IPS-11a (cell line): ENCODE data around the gene KCNE2.
"Not testable (repeated sequence)": the region's sequence is repeated elsewhere in the genome, so short reads cannot be mapped to it uniquely, and the experiment has no call there.

Experiments
- H3K4me3 ChIP-seq: one replicate; pipeline ENCODE4 v1.5.1; 2013; ENCODE audit warnings: low read depth, low read length, control low read depth

The KCNE2 gene

GRCh38 chr21:34352556-34352955 is 11.2 kb upstream of the KCNE2 start:
- no peak overlapping the region for H3K4me3 ChIP-seq

GRCh38 chr21:34353182-34353581 is 10.6 kb upstream of the KCNE2 start:
- no peak overlapping the region for H3K4me3 ChIP-seq

- H3K4me3 ChIP-seq = no peak overlapping the region
These were observed 9.0 kb upstream of the KCNE2 start for GRCh38 chr21:34354836-34355235.

- no peak overlapping the region for H3K4me3 ChIP-seq
These were observed 8.2 kb upstream of the KCNE2 start for GRCh38 chr21:34355570-34355969.

- no peak overlapping the region for H3K4me3 ChIP-seq
These were observed 5.9 kb upstream of the KCNE2 start for GRCh38 chr21:34357889-34358288.

GRCh38 chr21:34358866-34359265 is 4.9 kb upstream of the KCNE2 start:
- H3K4me3 ChIP-seq = no peak overlapping the region

- H3K4me3 ChIP-seq = no peak overlapping the region
These were observed 3.1 kb upstream of the KCNE2 start for GRCh38 chr21:34360488-34361241.

- no peak overlapping the region for H3K4me3 ChIP-seq
These were observed 1.7 kb upstream of the KCNE2 start for GRCh38 chr21:34362136-34362444.

GRCh38 chr21:34362670-34363069 is 1.1 kb upstream of the KCNE2 start:
- H3K4me3 ChIP-seq = no peak overlapping the region

GRCh38 chr21:34364921-34365320 is 1.1 kb downstream of the KCNE2 start:
- H3K4me3 ChIP-seq = no peak overlapping the region

- H3K4me3 ChIP-seq = no peak overlapping the region
These were observed 2.0 kb downstream of the KCNE2 start for GRCh38 chr21:34365809-34366208.

- H3K4me3 ChIP-seq = no peak overlapping the region
These were observed 3.6 kb downstream of the KCNE2 start for GRCh38 chr21:34367320-34367935.

- no peak overlapping the region for H3K4me3 ChIP-seq
These were observed 5.9 kb downstream of the KCNE2 start for GRCh38 chr21:34369741-34370140.

- H3K4me3 ChIP-seq = no peak overlapping the region
These were observed 8.5 kb downstream of the KCNE2 start for GRCh38 chr21:34372321-34372720.

- not testable (repeated sequence) for H3K4me3 ChIP-seq
These were observed 10.7 kb downstream of the KCNE2 start for GRCh38 chr21:34374462-34374861.

GRCh38 chr21:34374940-34375618 is 11.3 kb downstream of the KCNE2 start, which contains the start of gene SMIM11:
SMIM11 (plus strand) TSS chr21:34375507; CDS start chr21:34379505, 3,998 bp downstream.
- H3K4me3 ChIP-seq = not testable (repeated sequence)

- not testable (repeated sequence) for H3K4me3 ChIP-seq
These were observed 11.8 kb downstream of the KCNE2 start for GRCh38 chr21:34375619-34375972.

GRCh38 chr21:34383138-34383537 is 19.3 kb downstream of the KCNE2 start:
- not testable (repeated sequence) for H3K4me3 ChIP-seq

- not testable (repeated sequence) for H3K4me3 ChIP-seq
These were observed 20.1 kb downstream of the KCNE2 start for GRCh38 chr21:34383724-34384415.

- H3K4me3 ChIP-seq = not testable (repeated sequence)
These were observed 36.7 kb downstream of the KCNE2 start for GRCh38 chr21:34400522-34400921.

GRCh38 chr21:34404742-34405141 is 40.9 kb downstream of the KCNE2 start:
- H3K4me3 ChIP-seq = not testable (repeated sequence)

GRCh38 chr21:34405686-34406085 is 41.9 kb downstream of the KCNE2 start:
- H3K4me3 ChIP-seq = not testable (repeated sequence)
